ENCODE data around the gene ROBO1. TPM values are rescaled to one million over a fixed set of nuclear protein-coding genes. Genes with fewer than 3 reads are reported as not detected.

The ROBO1 gene
- total and polyA plus RNA-seq, 2 of the 8 experiments (the other 6 are each of a cell fraction or from before 2014, with no cell fraction given): 51.4 to 91.0 TPM

- H3K14ac ChIP-seq (ENCODE audit: insufficient read length): no peak overlapping the region
- H4K8ac ChIP-seq (ENCODE audit: extremely low read depth, insufficient read depth, low read length): peak overlapping the region; percentile 58; the same call in 1 of the 2 replicates
- H2AK5ac ChIP-seq (ENCODE audit: low read depth, low read length): no peak overlapping the region
- peak overlapping the region; percentile 33 for H2BK120ac ChIP-seq (replicated peaks; ENCODE audit: low read depth, low read length)
- ChIA-PET POLR2A (ENCODE audit: partially characterized antibody) (no interaction called here), CTCF (ENCODE audit: partially characterized antibody) (interaction anchor here (1.1 to 1.4 kb wide), 2 partner anchors 39 to 160 kb away, joined by 3 read pairs; no protein-coding TSS in a partner anchor)
- no peak overlapping the region for H2BK15ac ChIP-seq (ENCODE audit: low read length)
- no peak overlapping the region for H2BK20ac ChIP-seq (ENCODE audit: low read length)
- H3K79me2 ChIP-seq (ENCODE audit: control insufficient read depth in 1 of 2, insufficient read depth in 2 of 2, low read length in 2 of 2): no peaks in the 10 kb centered on the region
- 0 out of 7 replicates have a peak overlapping the region, but pooled peaks of 1 of the 4 experiments have one; percentile 10 for H3K9ac ChIP-seq (replicated peaks in 1 of 4; ENCODE audit: extremely low read depth in 1 of 4, low read depth in 3 of 4, low read length in 3 of 4)
- no peak overlapping the region for H3K23ac ChIP-seq (ENCODE audit: insufficient read length)
- no peak overlapping the region for H3K56ac ChIP-seq (replicated peaks; ENCODE audit: insufficient read length, low read depth, low read length)
- H2BK5ac ChIP-seq (ENCODE audit: low read depth, low read length): no peak overlapping the region
- no peaks in the 10 kb centered on the region for H3K23me2 ChIP-seq (ENCODE audit: low read depth, low read length)
- H4K91ac ChIP-seq (replicated peaks; ENCODE audit: insufficient read length, low read length): peak overlapping the region; percentile 63
- no peaks in the 10 kb centered on the region for H3K36me3 ChIP-seq (ENCODE audit: control insufficient read depth in 2 of 4, insufficient read depth in 4 of 4, low read length in 3 of 4)
- 70% methylated on average over 16 of the region's 16 CpGs; no CpG with 5 or more reads in 1 of the 2 experiments for WGBS, 2 experiments (ENCODE audit: extremely low coverage in 1 of 2, insufficient coverage in 1 of 2, insufficient read length in 1 of 2, insufficient replicate concordance in 2 of 2, low coverage in 1 of 2, low lambda C conversion rate in 2 of 2, missing lambda C conversion rate in 1 of 2)
- FAIRE-seq: no peak
- peak overlapping the region; percentile 10 to 49; a peak in 2 of 4 replicates for H3K4me2 ChIP-seq (ENCODE audit: insufficient read depth in 1 of 2, low read depth in 2 of 2, low read length in 2 of 2)
- H3K27me3 ChIP-seq (replicated peaks in 1 of 4; ENCODE audit: control insufficient read depth in 3 of 4, extremely low read depth in 1 of 4, insufficient read depth in 3 of 4, low read length in 3 of 4): no peaks in the 10 kb centered on the region
- H2AFZ ChIP-seq (ENCODE audit: low read length): peak overlapping the region; percentile 93
- H3K4ac ChIP-seq (replicated peaks; ENCODE audit: insufficient read length, low read depth, low read length): no peak overlapping the region
- H3K79me1 ChIP-seq (ENCODE audit: low read depth, low read length): no peaks in the 10 kb centered on the region
- no peaks in the 10 kb centered on the region for H3K9me3 ChIP-seq (ENCODE audit: insufficient read depth in 2 of 2, low read depth in 1 of 2, low read length in 1 of 2)
- peaks cover 3 to 7% (median 5%) of the 10 kb centered on the region in 4 experiments; a peak in 5 of 7 replicates for H3K4me1 ChIP-seq (replicated peaks in 1 of 4; ENCODE audit: control insufficient read depth in 3 of 4, insufficient read depth in 4 of 4, low read length in 3 of 4)
- no peaks in the 10 kb centered on the region for H4K20me1 ChIP-seq (replicated peaks in 1 of 2; ENCODE audit: control insufficient read depth in 1 of 2, insufficient read depth in 2 of 2, low read length in 2 of 2)
- H2BK12ac ChIP-seq (ENCODE audit: low read depth, low read length): peak overlapping the region; percentile 51
- H4K5ac ChIP-seq (ENCODE audit: insufficient read length, low read depth, low read length): peak overlapping the region; percentile 9
- no peak for DNase-seq (ENCODE audit: low read depth in 1 of 2, low spot score in 2 of 2)
- H3K27ac ChIP-seq (ENCODE audit: low read depth, low read length): no peak overlapping the region
- H3K18ac ChIP-seq (ENCODE audit: extremely low read depth, low read length): no peak overlapping the region
- H3K4me3 ChIP-seq (ENCODE audit: extremely low read depth in 1 of 4, insufficient read depth in 2 of 4, low read depth in 3 of 4, low read length in 4 of 4): no peak overlapping the region
- no peak for TF ChIP-seq SAP30 (IDR thresholded peaks at IDR 0.05; ENCODE audit: insufficient read depth, insufficient replicate concordance, low read length)
- TF ChIP-seq USF2 (IDR thresholded peaks at IDR 0.05; ENCODE audit: low read length): no peak
- no peak for TF ChIP-seq FOSL1 (IDR thresholded peaks at IDR 0.05; ENCODE audit: insufficient read depth, low read depth, low read length)
- no peak for TF ChIP-seq SP4 (IDR thresholded peaks at IDR 0.05; ENCODE audit: low read length)
- TF ChIP-seq BRCA1 (IDR thresholded peaks at IDR 0.05; ENCODE audit: low read depth, low read length): no peak
- no peak for TF ChIP-seq SIN3A (conservative IDR thresholded peaks at IDR 0.05 in 1 of 2, IDR thresholded peaks at IDR 0.05 in 1 of 2; ENCODE audit: low read depth in 1 of 2, low read length in 2 of 2)
- no peak for TF ChIP-seq RBBP5 (IDR thresholded peaks at IDR 0.05; ENCODE audit: borderline replicate concordance, low read depth, low read length)
- no peak for TF ChIP-seq RAD21 (IDR thresholded peaks at IDR 0.05 in 1 of 2, conservative IDR thresholded peaks at IDR 0.05 in 1 of 2; ENCODE audit: low read depth in 2 of 2, low read length in 2 of 2)
- no peak for TF ChIP-seq RFX5 (IDR thresholded peaks at IDR 0.05; ENCODE audit: borderline replicate concordance, low read depth, low read length)
- no peak for TF ChIP-seq MAFK (IDR thresholded peaks at IDR 0.05; ENCODE audit: low read depth, low read length)
- TF ChIP-seq RXRA (IDR thresholded peaks at IDR 0.05; ENCODE audit: insufficient read depth, low read depth, low read length): no peak
Observed at GRCh38 chr3:79125313-79125984, 642.3 kb downstream of the ROBO1 start.
